Measurements from ENCODE around the gene FEV.

The FEV gene

DNA sequence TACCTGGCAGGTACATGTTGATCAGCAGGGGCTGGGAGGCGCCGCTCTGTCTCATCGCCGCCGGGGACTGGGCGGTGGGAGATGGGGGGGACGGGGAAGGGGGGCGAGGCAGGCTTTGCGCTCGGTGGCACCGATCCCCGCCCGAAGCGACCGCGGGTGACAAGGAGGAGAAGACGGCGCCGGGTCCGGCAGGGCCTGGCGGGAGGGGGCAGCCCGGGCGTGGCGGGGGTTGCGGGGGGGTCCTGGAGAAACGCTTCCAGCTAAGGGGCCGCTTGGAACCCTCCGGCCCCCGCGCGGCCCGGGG is at the start of gene FEV:
Gene FEV (minus strand): TSS at position 164 of the 304 bp plus-strand sequence. CDS start 109 bp downstream, at position 55.
- no peak for DNase-seq

- DNase-seq, result no peak
These were observed 47.2 kb upstream of the FEV start for GRCh38 chr2:219032051-219032745.

GRCh38 chr2:219031005-219031738 is 46.2 kb upstream of the FEV start:
- no peak for DNase-seq

DNA sequence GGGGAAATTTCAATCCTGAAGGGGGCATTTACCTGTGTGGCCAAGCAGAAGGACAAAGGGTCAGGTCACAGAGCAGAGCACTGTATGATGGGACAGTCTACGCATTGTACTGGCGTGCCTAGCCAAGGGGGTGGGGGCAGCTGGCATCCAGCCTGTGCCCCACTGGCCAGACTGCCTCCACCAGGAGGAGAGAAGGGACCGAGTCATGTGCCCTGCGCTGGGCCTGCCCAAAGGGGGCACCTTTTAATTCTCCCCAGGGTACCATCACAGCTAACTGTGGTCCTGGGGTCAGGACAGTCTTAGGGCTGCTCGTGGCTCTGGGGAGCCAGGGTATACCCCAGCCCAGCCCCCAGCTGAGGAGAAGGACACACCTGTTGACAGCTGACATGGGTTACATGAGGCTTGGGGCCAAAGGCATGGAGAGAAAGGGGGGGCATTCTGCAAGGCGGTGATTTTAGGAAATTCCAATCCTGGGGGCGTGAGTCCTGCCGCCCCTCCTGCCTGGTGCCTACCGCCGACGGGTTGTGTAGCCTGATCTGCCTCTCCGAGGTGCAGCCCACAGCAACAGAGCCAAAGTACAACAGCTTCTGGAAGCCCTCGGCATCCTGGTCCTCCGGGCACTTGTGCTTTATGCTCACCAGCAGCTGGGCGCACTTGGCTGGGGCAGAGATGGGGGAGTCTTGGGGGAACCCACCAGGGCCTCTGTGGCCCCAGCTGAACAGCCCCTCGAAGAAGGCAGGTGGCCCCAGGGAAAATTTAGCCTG is 45.4 kb upstream of the FEV start:
- no peak for DNase-seq

DNA sequence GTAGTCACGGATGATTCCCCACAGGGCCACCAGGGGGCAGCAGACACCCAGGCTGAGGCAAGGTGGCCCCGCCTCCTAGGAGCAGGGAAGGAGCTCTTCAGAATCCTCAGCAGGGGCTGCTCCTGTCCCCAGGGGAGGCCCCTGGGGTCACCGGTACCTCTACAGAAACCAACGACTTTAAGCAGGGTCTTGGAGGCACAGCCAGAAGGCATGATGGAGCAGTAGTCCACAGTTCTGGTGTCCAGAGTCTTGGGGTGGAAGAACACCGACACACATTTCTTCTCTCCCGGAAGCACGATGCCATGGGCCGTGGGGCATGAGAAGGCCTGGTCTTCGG is 44.8 kb upstream of the FEV start:
- peak; percentile 60 for DNase-seq

DNA sequence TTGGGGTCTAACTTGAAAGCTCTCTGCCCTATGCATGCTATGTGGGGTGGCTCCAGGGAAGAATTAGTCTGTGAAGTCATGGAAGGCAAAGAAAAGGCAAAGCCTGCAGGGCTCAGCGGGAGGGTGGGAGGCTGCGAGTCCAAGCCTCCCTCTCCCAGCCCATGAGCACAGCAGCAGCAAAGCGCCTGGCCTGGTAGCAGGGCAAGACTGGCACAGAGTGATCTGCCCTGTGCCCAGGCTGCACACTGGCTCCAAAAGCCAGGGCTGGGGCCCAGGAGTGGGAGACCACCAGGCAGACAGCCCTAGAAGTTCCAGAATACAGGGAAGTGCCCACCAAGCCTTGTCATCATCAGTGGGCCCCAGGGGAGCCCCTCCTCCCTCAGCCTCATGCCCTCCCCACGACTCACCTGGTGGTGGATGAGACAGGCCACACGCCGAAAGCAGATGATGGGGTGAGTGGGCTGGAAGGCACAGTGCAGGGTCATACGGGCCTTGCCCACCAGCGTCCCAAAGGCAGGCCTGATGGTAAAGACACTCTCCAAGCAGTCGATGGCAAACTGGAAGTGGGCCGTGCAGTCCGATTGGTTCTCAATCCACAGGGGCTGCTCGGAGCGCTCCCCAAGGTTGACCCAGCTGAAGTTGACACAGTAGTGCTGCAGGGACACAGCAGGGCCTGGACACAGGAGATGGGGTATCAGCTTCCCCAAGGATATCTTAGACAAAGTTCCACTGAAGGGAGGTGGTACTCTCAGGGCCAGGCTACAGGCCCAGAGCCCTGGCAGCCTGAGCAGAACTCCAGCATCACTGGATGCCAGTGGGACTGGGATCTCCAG is 44.2 kb upstream of the FEV start:
- DNase-seq, result no peak

- no peak for DNase-seq
These were observed 43.2 kb upstream of the FEV start for GRCh38 chr2:219028141-219028540.

DNA sequence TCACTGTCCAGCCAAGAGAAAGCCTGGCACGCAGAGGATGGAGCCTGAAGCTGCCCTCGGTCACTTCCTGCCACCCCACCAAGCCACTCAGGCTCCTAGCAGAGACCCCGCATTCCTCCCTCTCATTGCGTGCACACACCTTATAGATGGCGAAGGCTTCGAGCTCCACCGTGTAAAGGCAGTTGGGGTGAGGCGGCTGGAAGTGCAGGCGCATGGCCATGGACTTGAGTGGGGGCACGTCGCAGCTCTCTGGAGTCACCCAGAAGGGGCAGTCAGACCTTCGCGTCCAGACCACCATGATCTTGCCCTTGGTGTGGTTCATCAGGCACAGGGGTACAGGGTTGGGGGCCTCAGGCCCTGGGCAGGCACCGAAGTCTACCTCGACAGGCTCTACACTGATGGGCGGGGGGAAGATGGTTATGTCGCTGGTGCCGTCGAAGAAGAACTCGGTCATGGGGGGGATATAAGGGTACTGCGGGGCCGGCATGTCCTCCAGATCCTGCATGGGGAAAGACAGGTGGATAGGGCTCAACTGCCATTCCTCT is 42.6 kb upstream of the FEV start:
- DNase-seq, result no peak

- no peak for DNase-seq
These were observed 42.0 kb upstream of the FEV start for GRCh38 chr2:219026946-219027345.

- no peak for DNase-seq
These were observed 40.9 kb upstream of the FEV start for GRCh38 chr2:219025637-219026585.

- no peak for DNase-seq
These were observed 39.1 kb upstream of the FEV start for GRCh38 chr2:219024059-219024458.

DNA sequence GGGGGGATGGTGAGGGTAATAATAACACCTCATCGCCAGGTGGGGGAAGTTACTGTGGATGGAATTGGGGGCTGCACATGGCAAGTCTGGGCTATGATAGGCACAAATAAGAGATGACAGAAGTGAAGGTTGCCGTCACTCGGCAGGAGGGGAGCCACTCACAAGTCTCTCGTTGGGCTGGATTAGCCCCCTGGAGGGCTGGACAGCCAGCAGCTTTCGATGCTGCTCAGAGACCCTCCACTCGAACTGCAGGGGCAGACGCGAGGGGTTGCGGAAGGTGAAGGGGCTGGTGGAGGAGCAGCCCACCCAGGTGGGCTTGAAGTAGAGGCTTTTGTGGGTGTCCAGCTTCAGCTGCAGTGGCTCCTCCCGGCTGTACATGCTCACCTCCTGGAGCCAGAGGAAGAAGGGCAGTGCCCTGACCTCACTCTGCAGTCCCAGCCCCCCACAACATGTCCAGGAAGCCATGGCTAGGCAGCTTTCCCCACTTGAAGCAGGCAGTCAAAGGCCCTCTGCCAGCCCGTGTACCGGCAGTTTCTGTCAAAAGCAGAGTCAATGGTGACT is 38.1 kb upstream of the FEV start:
- DNase-seq, result no peak

- DNase-seq, result no peak
These were observed 37.6 kb upstream of the FEV start for GRCh38 chr2:219022616-219023015.

DNA sequence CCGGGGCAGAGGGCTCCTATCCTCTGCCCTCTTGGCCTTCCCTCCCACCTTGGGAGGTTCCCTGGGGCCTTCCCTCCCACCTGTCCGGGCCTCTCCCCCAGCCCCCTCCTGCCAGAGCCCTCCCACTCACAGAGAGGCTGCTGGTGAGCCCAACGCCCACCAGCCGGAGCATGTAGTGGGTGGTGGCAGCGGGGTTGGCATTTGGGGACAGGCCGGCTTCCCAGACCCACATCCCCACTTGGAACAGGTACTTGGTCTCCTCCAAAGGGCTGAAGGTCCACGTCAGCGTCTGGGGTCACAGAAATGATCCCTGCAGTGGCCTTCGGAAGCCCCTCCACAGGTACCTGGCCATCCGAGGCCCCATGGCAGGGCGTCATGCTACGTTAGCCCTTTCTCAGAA is 37.1 kb upstream of the FEV start:
- no peak for DNase-seq

GRCh38 chr2:219021591-219021990 is 36.6 kb upstream of the FEV start:
- DNase-seq, result no peak

- DNase-seq, result no peak
These were observed 35.8 kb upstream of the FEV start for GRCh38 chr2:219020604-219021365.

DNA sequence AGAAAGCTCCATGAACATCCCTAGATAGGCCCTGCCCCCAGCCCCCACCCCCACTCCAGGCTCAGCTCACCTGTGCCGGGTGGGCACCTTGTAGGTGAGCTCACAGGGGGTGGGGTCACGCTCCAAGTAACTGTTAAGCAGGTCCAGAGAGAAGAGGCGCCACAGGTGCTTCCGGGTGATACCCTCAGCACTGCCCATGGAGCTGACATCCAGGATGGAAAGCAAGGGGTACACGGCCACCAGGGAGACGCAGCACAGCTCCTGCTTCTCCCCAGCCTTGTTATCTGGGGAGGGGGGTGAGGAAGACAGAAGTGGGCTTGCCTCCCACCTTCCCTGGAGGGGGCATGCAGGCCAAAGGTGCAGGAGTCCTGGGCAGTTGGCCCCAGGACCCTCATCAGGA is 34.5 kb upstream of the FEV start:
- DNase-seq, result no peak

GRCh38 chr2:219018726-219019125 is 33.7 kb upstream of the FEV start:
- DNase-seq, result no peak

DNA sequence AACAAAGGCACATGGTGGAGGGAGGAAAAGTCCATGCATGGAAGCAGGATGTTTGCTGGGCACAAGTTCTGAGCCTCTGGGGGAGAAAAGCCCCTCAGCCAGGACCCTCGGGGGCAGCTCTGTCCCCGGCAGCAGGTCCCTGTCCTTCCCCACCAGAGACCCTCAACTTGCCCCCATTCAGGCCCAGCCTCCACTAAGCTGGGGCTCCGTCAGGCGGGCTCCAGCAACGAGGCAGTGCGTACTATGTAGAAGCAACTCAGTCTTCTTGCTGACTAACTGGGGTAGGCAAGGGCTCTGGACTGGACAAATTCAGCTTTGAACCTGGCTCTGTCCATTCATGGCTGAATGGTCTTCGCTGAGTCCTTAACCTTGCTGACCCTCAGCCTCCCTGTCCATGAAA is 33.3 kb upstream of the FEV start:
- no peak for DNase-seq

- DNase-seq, result no peak
These were observed 32.4 kb upstream of the FEV start for GRCh38 chr2:219017201-219017931.

All from NCI-H146 (cell line).